ENCODE results near the gene INPP4B.
"Not testable (repeated sequence)": the region's sequence is repeated elsewhere in the genome, so short reads cannot be mapped to it uniquely, and the experiment has no call there.

Gene INPP4B

DNA sequence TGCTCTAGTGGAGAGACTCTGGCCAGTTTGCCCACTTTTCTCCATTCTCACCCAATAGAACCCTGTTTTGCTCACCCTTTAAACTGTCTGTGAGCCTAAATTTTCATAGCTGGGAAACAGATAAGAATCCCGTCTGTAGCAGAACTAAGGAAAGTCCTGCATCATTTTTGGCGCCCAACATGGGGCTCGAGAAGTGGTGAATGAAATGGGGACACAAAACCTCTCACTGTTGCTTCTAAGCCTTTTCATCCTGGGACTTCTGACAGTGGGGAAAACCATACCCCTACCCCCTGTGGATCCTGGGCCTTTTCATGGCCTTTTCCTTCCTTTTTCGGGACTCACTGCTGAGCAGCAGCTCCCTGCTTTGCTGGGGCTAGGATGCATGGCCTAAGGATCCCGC lies 189.9 kb downstream of the INPP4B start:
- H3K4me3 ChIP-seq (ENCODE audit: low read depth in 1 of 2, low read length in 2 of 2): no peak overlapping the region
- no peaks in the 10 kb centered on the region for H3K4me1 ChIP-seq (ENCODE audit: control insufficient read depth in 1 of 2, insufficient read depth in 2 of 2, low read length in 2 of 2)
- no peaks in the 10 kb centered on the region for H3K36me3 ChIP-seq (ENCODE audit: control insufficient read depth in 1 of 2, insufficient read depth in 2 of 2, low read length in 2 of 2)
- H3K27me3 ChIP-seq (ENCODE audit: control insufficient read depth in 1 of 2, insufficient read depth in 2 of 2, low read length in 2 of 2): no peaks in the 10 kb centered on the region
- no peak overlapping the region for H3K9ac ChIP-seq (ENCODE audit: low read depth in 1 of 2, low read length in 2 of 2)
- no peak overlapping the region for H3K27ac ChIP-seq (ENCODE audit: low read depth, low read length)
- H3K9me3 ChIP-seq (ENCODE audit: control insufficient read depth in 1 of 2, low read length in 2 of 2): peaks cover 42 to 56% of the 10 kb centered on the region in 2 donors

GRCh38 chr4:142648378-142648777 lies 197.7 kb downstream of the INPP4B start:
- Histone ChIP-seq H3K36me3 (ENCODE audit: control insufficient read depth in 1 of 2, insufficient read depth in 2 of 2, low read length in 2 of 2) (no peaks in the 10 kb centered on the region), H3K27me3 (ENCODE audit: control insufficient read depth in 1 of 2, insufficient read depth in 2 of 2, low read length in 2 of 2) (no peaks in the 10 kb centered on the region), H3K27ac (ENCODE audit: low read depth, low read length) (no peak overlapping the region), H3K4me1 (ENCODE audit: control insufficient read depth in 1 of 2, insufficient read depth in 2 of 2, low read length in 2 of 2) (no peaks in the 10 kb centered on the region), H3K4me3 (ENCODE audit: low read depth in 1 of 2, low read length in 2 of 2) (no peak overlapping the region), H3K9me3 (ENCODE audit: control insufficient read depth in 1 of 2, low read length in 2 of 2) (peaks cover 0 to 7% of the 10 kb centered on the region in 2 donors), H3K9ac (ENCODE audit: low read depth in 1 of 2, low read length in 2 of 2) (no peak overlapping the region)

DNA sequence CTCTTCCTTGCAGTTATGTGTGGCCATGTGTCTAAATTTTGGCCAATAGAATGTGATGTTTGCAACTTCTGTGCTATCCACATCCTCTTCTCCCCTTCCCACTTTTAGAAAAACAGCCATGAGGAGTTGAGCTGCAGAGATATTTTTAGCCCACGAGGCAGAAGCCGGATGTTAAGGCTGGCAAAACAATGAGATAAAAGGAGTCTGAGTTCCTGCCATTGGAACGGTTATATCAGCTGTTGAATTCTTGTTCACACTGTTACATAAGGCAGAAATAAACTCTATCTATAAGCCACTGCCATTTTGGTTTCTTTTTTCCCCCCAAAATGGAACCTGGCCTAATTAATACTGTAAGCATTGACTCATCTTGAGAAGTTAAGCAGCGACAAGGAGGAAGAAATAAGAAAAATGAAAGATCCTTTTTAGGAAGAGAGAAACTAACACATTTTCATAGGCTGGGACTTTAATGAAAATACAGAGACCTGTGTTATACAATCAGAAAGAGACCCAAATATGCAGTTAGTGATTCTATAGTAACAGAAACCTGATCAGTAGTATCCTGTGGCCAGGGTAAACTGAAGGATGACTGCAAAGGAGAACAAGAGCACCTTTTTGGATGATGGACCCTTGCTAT lies 200.5 kb downstream of the INPP4B start:
- no peaks in the 10 kb centered on the region for H3K36me3 ChIP-seq (ENCODE audit: control insufficient read depth in 1 of 2, insufficient read depth in 2 of 2, low read length in 2 of 2)
- H3K27me3 ChIP-seq (ENCODE audit: control insufficient read depth in 1 of 2, insufficient read depth in 2 of 2, low read length in 2 of 2): no peaks in the 10 kb centered on the region
- H3K9ac ChIP-seq (ENCODE audit: low read depth in 1 of 2, low read length in 2 of 2): no peak overlapping the region
- H3K9me3 ChIP-seq (ENCODE audit: control insufficient read depth in 1 of 2, low read length in 2 of 2): peaks cover 0 to 7% of the 10 kb centered on the region in 2 donors
- no peak overlapping the region for H3K4me3 ChIP-seq (ENCODE audit: low read depth in 1 of 2, low read length in 2 of 2)
- H3K4me1 ChIP-seq (ENCODE audit: control insufficient read depth in 1 of 2, insufficient read depth in 2 of 2, low read length in 2 of 2): no peaks in the 10 kb centered on the region
- H3K27ac ChIP-seq (ENCODE audit: low read depth, low read length): no peak overlapping the region

DNA sequence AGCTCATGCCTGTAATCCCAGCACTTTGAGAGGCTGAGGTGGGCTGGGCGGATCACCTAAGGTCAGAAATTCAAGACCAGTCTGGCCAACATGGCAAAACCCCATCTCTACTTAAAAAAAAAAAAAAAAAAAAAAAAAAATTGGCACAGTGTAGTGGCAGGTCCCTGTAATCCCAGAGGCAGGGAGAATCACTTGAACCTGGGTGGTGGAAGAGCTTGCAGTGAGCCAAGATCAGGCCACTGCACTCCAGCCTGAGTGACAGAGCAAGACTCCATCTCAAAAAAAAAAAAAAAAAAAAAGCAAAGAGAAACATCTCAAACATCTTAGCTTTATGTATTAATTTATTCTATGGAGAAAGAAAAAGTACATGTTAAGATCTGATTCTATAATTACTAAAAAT lies 201.5 kb downstream of the INPP4B start:
- H3K27ac ChIP-seq (ENCODE audit: low read depth, low read length); H3K9me3 ChIP-seq (ENCODE audit: control insufficient read depth in 1 of 2, low read length in 2 of 2): not testable (repeated sequence)

DNA sequence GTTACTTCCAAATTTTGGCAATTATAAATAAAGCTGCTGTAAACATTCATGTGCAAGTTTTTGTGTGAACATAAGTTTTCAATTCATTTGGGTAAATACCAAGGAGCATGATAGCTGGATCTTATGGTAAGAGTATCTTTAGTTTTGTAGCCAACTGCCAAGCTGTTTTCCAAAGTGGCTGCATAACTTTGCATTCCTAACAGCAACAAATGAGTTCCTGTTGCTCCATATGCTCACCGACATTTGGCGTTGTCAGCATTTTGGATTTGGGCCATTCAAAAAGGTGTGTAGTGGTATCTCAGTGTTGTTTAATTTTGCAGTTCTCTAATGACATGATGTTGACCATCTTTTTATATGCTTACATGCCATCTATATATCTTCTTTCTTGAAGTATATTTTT lies 208.5 kb downstream of the INPP4B start:
- Histone ChIP-seq H3K27me3 (ENCODE audit: control insufficient read depth in 1 of 2, insufficient read depth in 2 of 2, low read length in 2 of 2) (no peaks in the 10 kb centered on the region), H3K9me3 (ENCODE audit: control insufficient read depth in 1 of 2, low read length in 2 of 2) (no peaks in the 10 kb centered on the region), H3K4me1 (ENCODE audit: control insufficient read depth in 1 of 2, insufficient read depth in 2 of 2, low read length in 2 of 2) (no peaks in the 10 kb centered on the region), H3K27ac (ENCODE audit: low read depth, low read length) (no peak overlapping the region), H3K4me3 (ENCODE audit: low read depth in 1 of 2, low read length in 2 of 2) (no peak overlapping the region), H3K9ac (ENCODE audit: low read depth in 1 of 2, low read length in 2 of 2) (no peak overlapping the region), H3K36me3 (ENCODE audit: control insufficient read depth in 1 of 2, insufficient read depth in 2 of 2, low read length in 2 of 2) (no peaks in the 10 kb centered on the region)

More for the DNA sequence above, 201.5 kb downstream of the INPP4B start:
- H3K9ac ChIP-seq (ENCODE audit: low read depth in 1 of 2, low read length in 2 of 2); H3K27me3 ChIP-seq (ENCODE audit: control insufficient read depth in 1 of 2, insufficient read depth in 2 of 2, low read length in 2 of 2); H3K36me3 ChIP-seq (ENCODE audit: control insufficient read depth in 1 of 2, insufficient read depth in 2 of 2, low read length in 2 of 2); H3K4me1 ChIP-seq (ENCODE audit: control insufficient read depth in 1 of 2, insufficient read depth in 2 of 2, low read length in 2 of 2); H3K4me3 ChIP-seq (ENCODE audit: low read depth in 1 of 2, low read length in 2 of 2): not testable (repeated sequence)

DNA sequence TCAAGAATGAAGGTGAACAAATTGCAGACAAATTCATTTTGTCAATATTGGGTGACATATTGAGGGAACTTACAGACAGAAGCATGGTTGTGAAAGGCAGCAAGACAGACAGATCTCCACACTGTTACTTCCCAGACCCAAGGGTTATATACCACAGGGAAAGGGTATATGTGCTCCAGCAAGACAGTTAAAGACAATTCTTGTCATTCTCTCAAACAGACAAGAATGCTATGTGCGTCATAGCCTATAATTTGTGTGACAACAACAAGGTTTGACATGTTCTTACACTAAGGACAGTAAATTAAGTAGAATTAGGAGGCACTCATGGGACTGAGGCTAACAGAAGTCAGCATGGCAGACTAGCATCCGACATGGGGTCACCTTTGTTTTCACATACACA lies 214.3 kb downstream of the INPP4B start:
- no peak overlapping the region for H3K27ac ChIP-seq (ENCODE audit: low read depth, low read length)
- H3K27me3 ChIP-seq (ENCODE audit: control insufficient read depth in 1 of 2, insufficient read depth in 2 of 2, low read length in 2 of 2): no peaks in the 10 kb centered on the region
- no peaks in the 10 kb centered on the region for H3K36me3 ChIP-seq (ENCODE audit: control insufficient read depth in 1 of 2, insufficient read depth in 2 of 2, low read length in 2 of 2)
- no peaks in the 10 kb centered on the region for H3K4me1 ChIP-seq (ENCODE audit: control insufficient read depth in 1 of 2, insufficient read depth in 2 of 2, low read length in 2 of 2)
- peaks cover 0 to 6% of the 10 kb centered on the region in 2 donors for H3K9me3 ChIP-seq (ENCODE audit: control insufficient read depth in 1 of 2, low read length in 2 of 2)
- no peak overlapping the region for H3K9ac ChIP-seq (ENCODE audit: low read depth in 1 of 2, low read length in 2 of 2)
- no peak overlapping the region for H3K4me3 ChIP-seq (ENCODE audit: low read depth in 1 of 2, low read length in 2 of 2)

DNA sequence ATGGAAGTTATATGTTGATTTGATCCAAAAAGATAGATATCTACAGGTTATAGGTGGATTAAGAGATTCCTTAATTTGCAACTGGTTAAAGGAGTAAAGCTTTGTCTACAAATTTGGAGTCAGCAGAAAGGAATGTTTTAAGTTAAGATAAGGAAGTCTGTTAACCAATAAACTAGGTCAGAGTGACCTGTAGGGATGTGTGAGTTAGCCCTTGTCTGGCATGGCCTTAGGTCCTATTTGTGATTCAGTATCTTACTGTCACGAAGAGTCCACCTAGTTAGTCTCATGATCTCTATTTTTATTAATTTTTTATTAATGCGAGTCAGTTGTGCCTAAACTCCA lies 230.8 kb downstream of the INPP4B start:
- peaks cover 5 to 6% of the 10 kb centered on the region in 2 donors for H3K9me3 ChIP-seq (ENCODE audit: control insufficient read depth in 1 of 2, low read length in 2 of 2)
- H3K4me3 ChIP-seq (ENCODE audit: low read depth in 1 of 2, low read length in 2 of 2): no peak overlapping the region
- H3K4me1 ChIP-seq (ENCODE audit: control insufficient read depth in 1 of 2, insufficient read depth in 2 of 2, low read length in 2 of 2): no peaks in the 10 kb centered on the region
- no peak overlapping the region for H3K27ac ChIP-seq (ENCODE audit: low read depth, low read length)
- no peaks in the 10 kb centered on the region for H3K36me3 ChIP-seq (ENCODE audit: control insufficient read depth in 1 of 2, insufficient read depth in 2 of 2, low read length in 2 of 2)
- H3K9ac ChIP-seq (ENCODE audit: low read depth in 1 of 2, low read length in 2 of 2): no peak overlapping the region
- no peaks in the 10 kb centered on the region for H3K27me3 ChIP-seq (ENCODE audit: control insufficient read depth in 1 of 2, insufficient read depth in 2 of 2, low read length in 2 of 2)

DNA sequence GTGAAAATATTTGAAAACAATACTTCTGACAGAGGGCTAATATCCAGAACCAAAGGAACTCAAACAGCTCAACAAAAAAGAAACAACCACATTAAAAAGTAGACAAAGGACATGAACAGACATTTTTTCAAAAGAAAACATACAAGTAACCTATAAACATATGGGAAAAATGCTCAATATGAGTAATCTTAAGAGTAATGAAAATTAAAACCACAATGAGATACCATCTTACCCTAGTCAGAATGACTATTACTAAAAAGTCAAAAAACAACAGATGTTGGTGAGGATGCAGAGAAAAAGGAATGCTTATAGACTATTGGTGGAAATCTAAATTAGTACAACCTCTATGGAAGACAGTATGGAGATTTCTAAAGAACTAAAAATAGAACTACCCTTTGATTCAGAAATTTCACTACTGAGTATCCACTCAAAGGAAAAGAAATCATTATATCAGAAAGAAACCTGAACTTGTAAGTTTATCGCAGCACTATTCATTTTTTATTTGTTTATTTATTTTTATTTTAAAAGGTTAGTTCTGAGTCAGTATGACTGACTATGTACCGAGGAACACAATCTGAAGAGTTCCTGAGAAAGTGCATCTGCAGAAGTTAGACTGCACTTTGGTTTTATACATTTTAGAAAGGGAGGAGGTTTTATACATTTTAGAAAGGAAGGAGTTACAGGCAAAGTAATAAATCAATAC lies 231.3 kb downstream of the INPP4B start:
- Histone ChIP-seq H3K9me3 (ENCODE audit: control insufficient read depth in 1 of 2, low read length in 2 of 2) (peaks cover 2 to 5% of the 10 kb centered on the region in 2 donors), H3K27me3 (ENCODE audit: control insufficient read depth in 1 of 2, insufficient read depth in 2 of 2, low read length in 2 of 2) (no peaks in the 10 kb centered on the region), H3K9ac (ENCODE audit: low read depth in 1 of 2, low read length in 2 of 2) (no peak overlapping the region), H3K4me1 (ENCODE audit: control insufficient read depth in 1 of 2, insufficient read depth in 2 of 2, low read length in 2 of 2) (no peaks in the 10 kb centered on the region), H3K4me3 (ENCODE audit: low read depth in 1 of 2, low read length in 2 of 2) (no peak overlapping the region), H3K27ac (ENCODE audit: low read depth, low read length) (no peak overlapping the region), H3K36me3 (ENCODE audit: control insufficient read depth in 1 of 2, insufficient read depth in 2 of 2, low read length in 2 of 2) (no peaks in the 10 kb centered on the region)

DNA sequence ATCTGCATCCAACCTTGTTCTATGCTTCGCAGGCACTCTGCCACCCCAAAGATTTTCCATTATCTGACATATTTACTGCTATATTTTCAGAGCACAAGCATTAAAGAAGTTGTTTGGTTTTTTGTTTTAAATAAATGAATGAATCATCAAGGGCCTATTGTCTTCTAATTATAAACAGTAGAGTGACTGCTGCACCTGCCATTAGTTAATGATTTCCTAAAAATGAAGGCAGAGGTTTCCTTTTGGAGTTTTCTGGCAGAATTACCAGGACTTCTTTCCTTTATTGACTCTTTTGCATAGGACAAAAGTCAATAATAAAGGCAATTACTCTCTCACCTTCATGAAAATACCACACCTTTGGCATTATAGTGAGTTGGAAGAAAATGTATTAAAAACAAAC lies 238.1 kb downstream of the INPP4B start:
- no peak overlapping the region for H3K9ac ChIP-seq (ENCODE audit: low read depth in 1 of 2, low read length in 2 of 2)
- H3K36me3 ChIP-seq (ENCODE audit: control insufficient read depth in 1 of 2, insufficient read depth in 2 of 2, low read length in 2 of 2): no peaks in the 10 kb centered on the region
- no peak overlapping the region for H3K4me3 ChIP-seq (ENCODE audit: low read depth in 1 of 2, low read length in 2 of 2)
- H3K27ac ChIP-seq (ENCODE audit: low read depth, low read length): no peak overlapping the region
- H3K9me3 ChIP-seq (ENCODE audit: control insufficient read depth in 1 of 2, low read length in 2 of 2): peaks cover 2 to 17% of the 10 kb centered on the region in 2 donors
- no peaks in the 10 kb centered on the region for H3K27me3 ChIP-seq (ENCODE audit: control insufficient read depth in 1 of 2, insufficient read depth in 2 of 2, low read length in 2 of 2)
- H3K4me1 ChIP-seq (ENCODE audit: control insufficient read depth in 1 of 2, insufficient read depth in 2 of 2, low read length in 2 of 2): peaks cover 0 to 6% of the 10 kb centered on the region in 2 donors

GRCh38 chr4:142600952-142601351 lies 245.1 kb downstream of the INPP4B start:
- Histone ChIP-seq H3K27ac (ENCODE audit: low read depth, low read length) (no peak overlapping the region), H3K4me1 (ENCODE audit: control insufficient read depth in 1 of 2, insufficient read depth in 2 of 2, low read length in 2 of 2) (no peaks in the 10 kb centered on the region), H3K36me3 (ENCODE audit: control insufficient read depth in 1 of 2, insufficient read depth in 2 of 2, low read length in 2 of 2) (no peaks in the 10 kb centered on the region), H3K9me3 (ENCODE audit: control insufficient read depth in 1 of 2, low read length in 2 of 2) (peaks cover 0 to 16% of the 10 kb centered on the region in 2 donors), H3K4me3 (ENCODE audit: low read depth in 1 of 2, low read length in 2 of 2) (no peak overlapping the region), H3K9ac (ENCODE audit: low read depth in 1 of 2, low read length in 2 of 2) (no peak overlapping the region), H3K27me3 (ENCODE audit: control insufficient read depth in 1 of 2, insufficient read depth in 2 of 2, low read length in 2 of 2) (no peaks in the 10 kb centered on the region)

All from duodenal mucosa (tissue), 2 donors.